Astrocyte (in vitro differentiated cells and primary cell): ENCODE data around the gene TTC34. TPM values are rescaled to one million over a fixed set of nuclear protein-coding genes. Genes with fewer than 3 reads are reported as not detected.

Source experiments
- DNase-seq: peaks from one replicate; pipeline ENCODE4 v3.0.0-alpha.2; 2010; ENCODE audit warnings: low read depth
- FAIRE-seq: peaks from 2 replicates; lab custom pipeline; 2011; peaks lifted over from hg19 to GRCh38; lab: Jason Lieb, UNC
- H2AFZ ChIP-seq: 2 replicates; pipeline ENCODE4 v1.6.0; 2012; ENCODE audit warnings: low read depth, low read length, inconsistent platforms
- H3K27ac ChIP-seq: 2 replicates; pipeline ENCODE4 v1.5.1; 2011; ENCODE audit warnings: low read depth, low read length, inconsistent platforms
- H3K27me3 ChIP-seq: 2 replicates; pipeline ENCODE4 v1.6.0; 2011; ENCODE audit warnings: low read length, inconsistent platforms; ENCODE audit not compliant: insufficient read depth
- H3K36me3 ChIP-seq: 2 replicates; pipeline ENCODE4 v1.5.1; 2011; ENCODE audit warnings: low read length, inconsistent platforms; ENCODE audit not compliant: insufficient read depth
- H3K4me1 ChIP-seq: 2 replicates; pipeline ENCODE4 v1.5.1; 2011; ENCODE audit warnings: low read length, inconsistent platforms; ENCODE audit not compliant: insufficient read depth
- H3K4me2 ChIP-seq: 2 replicates; pipeline ENCODE4 v1.6.0; 2012; ENCODE audit warnings: low read length, inconsistent platforms
- H3K4me3 ChIP-seq: 2 replicates; pipeline ENCODE4 v1.5.1; 2011; ENCODE audit warnings: low read depth, mild to moderate bottlenecking, low read length, inconsistent platforms; ENCODE audit not compliant: insufficient read depth
- H3K79me2 ChIP-seq: 2 replicates; pipeline ENCODE4 v1.6.0; 2012; ENCODE audit warnings: mild to moderate bottlenecking, low read length, inconsistent platforms; ENCODE audit not compliant: insufficient read depth
- H3K9ac ChIP-seq: 2 replicates; pipeline ENCODE4 v1.6.0; 2012; ENCODE audit warnings: mild to moderate bottlenecking, low read length, inconsistent platforms
- H3K9me3 ChIP-seq: 2 replicates; pipeline ENCODE4 v1.5.1; 2012; ENCODE audit warnings: low read depth, mild to moderate bottlenecking, low read length, inconsistent platforms; ENCODE audit not compliant: insufficient read depth
- H4K20me1 ChIP-seq: 2 replicates; pipeline ENCODE4 v1.6.0; 2012; ENCODE audit warnings: low read length, inconsistent platforms; ENCODE audit not compliant: insufficient read depth
- H3K27ac Mint-ChIP-seq: one replicate; pipeline ENCODE4 v1.8.0; 2021; ENCODE audit warnings: mild to moderate bottlenecking, mixed read lengths; ENCODE audit not compliant: unreplicated experiment
- H3K27me3 Mint-ChIP-seq: one replicate; pipeline ENCODE4 v1.8.0; 2021; ENCODE audit warnings: low read depth, mixed read lengths; ENCODE audit not compliant: unreplicated experiment
- H3K36me3 Mint-ChIP-seq: one replicate; pipeline ENCODE4 v1.8.0; 2021; ENCODE audit warnings: low read depth, mixed read lengths; ENCODE audit not compliant: unreplicated experiment
- H3K4me1 Mint-ChIP-seq: one replicate; pipeline ENCODE4 v1.8.0; 2021; ENCODE audit warnings: low read depth, mixed read lengths; ENCODE audit not compliant: unreplicated experiment
- H3K4me3 Mint-ChIP-seq: one replicate; pipeline ENCODE4 v1.8.0; 2021; ENCODE audit warnings: mild to moderate bottlenecking, moderate library complexity, mixed read lengths; ENCODE audit not compliant: unreplicated experiment
- H3K9me3 Mint-ChIP-seq: one replicate; pipeline ENCODE4 v1.8.0; 2021; ENCODE audit warnings: mild to moderate bottlenecking, mixed read lengths; ENCODE audit not compliant: unreplicated experiment
- EZH2 ChIP-seq: IDR thresholded peaks from 2 replicates; pipeline ENCODE4 v1.6.1; 2012; ENCODE audit warnings: mild to moderate bottlenecking, low read length, inconsistent platforms; ENCODE audit not compliant: insufficient read depth
- total RNA-seq: library from RNA; stranded (reverse); gene quantifications from 2 replicates; pipeline ENCODE4 v1.2.1, GENCODE V29; 2021
- TF ChIP-seq, protein P1 (sequence below): IDR thresholded peaks from 2 replicates; pipeline ENCODE4 v1.5.1; 2011; ENCODE audit warnings: low read depth, mild to moderate bottlenecking, inconsistent platforms, low read length, moderate library complexity; ENCODE audit not compliant: insufficient read depth

TTC34 gene
- total RNA-seq, 1 donor from 2014 or later = 0.39 TPM

DNA sequence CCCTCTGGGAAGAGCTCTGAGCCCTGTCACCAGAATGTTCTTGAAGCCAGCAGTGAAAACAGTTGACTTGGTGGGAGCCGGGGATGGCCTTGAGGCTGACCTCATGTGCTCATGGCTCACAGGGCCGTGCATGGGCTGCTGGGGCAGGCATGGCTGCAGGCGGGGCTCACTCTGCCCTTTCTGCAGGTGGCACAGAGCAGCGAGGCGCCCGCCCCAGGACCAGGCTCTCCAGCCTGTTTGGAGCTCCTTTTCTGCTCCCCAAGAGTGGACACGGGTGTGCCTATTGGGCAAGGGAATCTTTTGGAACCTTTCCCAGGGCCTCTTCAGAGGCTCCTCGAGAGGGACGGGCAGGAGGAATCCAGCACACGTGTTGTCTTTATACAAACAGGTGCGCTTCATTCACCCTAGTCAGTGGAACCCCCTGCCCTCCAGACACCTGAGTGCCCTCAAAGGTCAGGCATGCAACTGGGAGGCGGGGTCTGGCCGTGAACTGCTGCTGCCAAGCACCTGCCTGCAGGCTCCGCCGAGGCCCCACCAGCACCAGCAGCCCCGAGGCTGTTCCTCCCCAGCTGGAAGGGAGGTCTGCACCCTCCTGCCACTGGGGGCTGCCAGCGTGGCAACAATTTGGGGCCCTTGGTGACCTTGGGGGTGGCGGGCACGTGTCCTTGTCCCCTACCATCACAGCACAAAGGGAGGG is 2.6 kb upstream of the TTC34 start:
- no peaks in the 10 kb centered on the region for H4K20me1 ChIP-seq
- DNase-seq = no peak
- FAIRE-seq = no peak
- no peaks in the 10 kb centered on the region for H3K36me3 Mint-ChIP-seq
- no peak overlapping the region for H3K4me3 Mint-ChIP-seq
- no peaks in the 10 kb centered on the region for H3K36me3 ChIP-seq
- H3K27ac Mint-ChIP-seq = no peak overlapping the region
- H3K4me1 ChIP-seq = no peaks in the 10 kb centered on the region
- H2AFZ ChIP-seq = no peak overlapping the region
- H3K27me3 Mint-ChIP-seq = peaks cover 4% of the 10 kb centered on the region
- no peak overlapping the region for H3K27ac ChIP-seq
- H3K4me1 Mint-ChIP-seq = no peaks in the 10 kb centered on the region
- no peaks in the 10 kb centered on the region for H3K79me2 ChIP-seq
- no peaks in the 10 kb centered on the region for H3K9me3 ChIP-seq
- no peaks in the 10 kb centered on the region for H3K27me3 ChIP-seq
- TF ChIP-seq, protein P1, sequence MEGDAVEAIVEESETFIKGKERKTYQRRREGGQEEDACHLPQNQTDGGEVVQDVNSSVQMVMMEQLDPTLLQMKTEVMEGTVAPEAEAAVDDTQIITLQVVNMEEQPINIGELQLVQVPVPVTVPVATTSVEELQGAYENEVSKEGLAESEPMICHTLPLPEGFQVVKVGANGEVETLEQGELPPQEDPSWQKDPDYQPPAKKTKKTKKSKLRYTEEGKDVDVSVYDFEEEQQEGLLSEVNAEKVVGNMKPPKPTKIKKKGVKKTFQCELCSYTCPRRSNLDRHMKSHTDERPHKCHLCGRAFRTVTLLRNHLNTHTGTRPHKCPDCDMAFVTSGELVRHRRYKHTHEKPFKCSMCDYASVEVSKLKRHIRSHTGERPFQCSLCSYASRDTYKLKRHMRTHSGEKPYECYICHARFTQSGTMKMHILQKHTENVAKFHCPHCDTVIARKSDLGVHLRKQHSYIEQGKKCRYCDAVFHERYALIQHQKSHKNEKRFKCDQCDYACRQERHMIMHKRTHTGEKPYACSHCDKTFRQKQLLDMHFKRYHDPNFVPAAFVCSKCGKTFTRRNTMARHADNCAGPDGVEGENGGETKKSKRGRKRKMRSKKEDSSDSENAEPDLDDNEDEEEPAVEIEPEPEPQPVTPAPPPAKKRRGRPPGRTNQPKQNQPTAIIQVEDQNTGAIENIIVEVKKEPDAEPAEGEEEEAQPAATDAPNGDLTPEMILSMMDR = no peak
- no peak for TF ChIP-seq EZH2
- H3K9ac ChIP-seq = no peak overlapping the region
- no peak overlapping the region for H3K4me2 ChIP-seq
- H3K9me3 Mint-ChIP-seq = peaks cover 6% of the 10 kb centered on the region
- no peak overlapping the region for H3K4me3 ChIP-seq

DNA sequence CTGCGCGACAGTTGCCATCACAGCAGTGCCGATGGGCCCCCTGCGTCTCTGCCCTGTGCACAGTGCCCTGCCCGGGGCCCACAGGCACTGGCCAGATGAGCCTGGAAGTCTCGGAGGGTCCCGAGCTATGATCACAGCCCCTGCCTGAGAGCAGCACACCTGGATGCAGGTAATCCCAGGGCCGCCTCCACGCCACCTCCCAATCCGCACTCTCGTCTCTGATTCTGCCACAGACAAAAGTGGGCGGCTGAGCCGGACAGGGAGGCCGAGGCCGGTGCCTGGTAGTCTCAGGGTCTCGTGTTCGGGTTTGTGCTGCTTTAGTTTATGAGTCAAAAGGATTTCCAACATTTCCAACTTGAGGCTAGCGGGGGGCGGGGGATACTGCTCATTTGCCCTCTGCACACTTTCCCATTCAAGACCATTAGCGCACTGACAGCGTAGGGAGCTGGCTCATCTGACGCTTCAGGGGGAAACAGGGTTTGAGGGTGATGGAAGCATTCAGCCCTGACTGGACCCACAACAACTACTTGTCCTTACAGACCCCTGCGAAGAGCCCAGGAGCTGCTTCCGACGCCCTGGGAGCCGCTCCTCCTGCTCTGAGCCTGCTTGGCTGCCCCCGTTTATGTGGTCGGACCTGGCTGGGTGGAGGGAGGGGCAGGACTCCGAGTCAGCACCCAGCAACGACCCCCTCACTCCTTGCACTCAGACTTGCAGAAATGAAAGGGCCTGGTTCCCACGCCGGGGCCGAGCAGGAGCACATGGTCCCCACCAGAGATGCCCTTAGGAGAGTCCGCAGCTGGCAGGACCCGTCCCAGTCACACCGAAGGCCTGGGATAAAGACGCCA is 1.8 kb upstream of the TTC34 start:
- Mint-ChIP-seq H3K4me3 (no peak overlapping the region), H3K9me3 (peaks cover 6% of the 10 kb centered on the region), H3K27ac (no peak overlapping the region), H3K27me3 (peaks cover 4% of the 10 kb centered on the region), H3K4me1 (no peaks in the 10 kb centered on the region), H3K36me3 (no peaks in the 10 kb centered on the region)
- H3K9ac ChIP-seq = no peak overlapping the region
- no peaks in the 10 kb centered on the region for H3K27me3 ChIP-seq
- no peaks in the 10 kb centered on the region for H3K4me1 ChIP-seq
- H3K79me2 ChIP-seq = no peaks in the 10 kb centered on the region
- TF ChIP-seq EZH2 = no peak
- TF ChIP-seq, protein P1 = no peak
- no peak overlapping the region for H3K4me2 ChIP-seq
- no peak overlapping the region for H3K4me3 ChIP-seq
- H3K36me3 ChIP-seq = no peaks in the 10 kb centered on the region
- H3K27ac ChIP-seq = no peak overlapping the region
- H4K20me1 ChIP-seq = no peaks in the 10 kb centered on the region
- FAIRE-seq (no peak), DNase-seq (no peak)
- no peak overlapping the region for H2AFZ ChIP-seq
- H3K9me3 ChIP-seq = no peaks in the 10 kb centered on the region
